HT-29 (cell line): Measurements from ENCODE around the gene SORBS2. TPM values are rescaled to one million over a fixed set of nuclear protein-coding genes. Genes with fewer than 3 reads are reported as not detected.

Experiments used
- DNase-seq: peaks from one replicate; pipeline ENCODE4 v3.0.0-alpha.2; 2015; ENCODE audit warnings: low spot score
- total RNA-seq: library from RNA; depleted of rRNA; stranded (reverse); fragments of >200 nt; shearing (Covaris generic); gene quantifications from 2 replicates; pipeline ENCODE4 v1.2.3, GENCODE V29; 2014

SORBS2 gene
- total RNA-seq, 1 experiment from 2014 or later = 3.1 TPM

DNA sequence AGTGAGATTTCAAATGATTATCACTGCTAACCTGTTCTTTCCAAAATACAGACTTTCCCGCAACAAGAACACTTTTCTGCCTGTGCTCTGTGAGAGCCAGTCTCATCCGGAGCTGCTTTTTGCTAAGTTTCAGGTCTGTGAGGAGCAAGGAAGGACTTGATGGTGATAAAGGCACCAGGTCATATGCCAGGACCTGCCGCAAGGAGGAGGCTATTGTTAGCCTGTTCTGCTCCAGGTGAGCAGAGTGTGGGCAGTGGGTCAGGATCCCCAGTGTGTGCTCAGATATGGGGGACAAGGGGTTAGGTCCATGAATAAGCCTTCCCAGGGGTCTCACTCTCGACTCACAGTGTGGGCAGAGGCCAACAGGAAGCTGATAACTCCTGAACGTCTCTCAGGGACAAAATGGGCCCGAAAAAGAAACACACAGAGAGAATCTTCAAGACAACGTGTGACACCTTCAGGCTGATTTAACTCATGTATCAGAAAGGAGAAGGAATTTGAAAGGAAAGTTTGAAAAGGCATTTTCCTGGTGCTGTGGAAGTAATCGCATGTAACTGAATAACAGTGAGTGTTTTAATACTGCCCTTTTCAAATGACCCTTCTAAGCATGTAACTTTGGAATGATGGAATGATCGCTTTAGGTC lies 219.0 kb downstream of the SORBS2 start:
- no peak for DNase-seq

DNA sequence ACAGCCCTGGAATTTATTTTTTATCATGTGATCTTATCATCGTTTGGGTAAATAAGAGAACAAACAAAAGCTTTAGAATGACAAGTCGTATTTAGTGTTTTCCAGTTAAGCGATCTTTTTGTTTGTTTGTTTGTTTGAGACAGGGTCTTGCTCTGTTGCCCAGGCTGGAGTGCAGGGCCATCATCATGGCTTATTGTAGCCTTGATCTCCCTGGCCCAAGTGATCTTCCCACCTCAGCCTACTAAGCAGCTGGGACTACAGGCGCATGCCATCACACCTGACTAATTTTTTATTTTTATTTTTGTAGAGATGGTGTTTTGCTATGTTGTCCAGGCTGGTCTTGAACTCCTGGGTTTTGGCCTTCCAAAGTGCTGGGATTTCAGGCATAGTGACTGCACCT lies 219.6 kb downstream of the SORBS2 start:
- DNase-seq = no peak

DNA sequence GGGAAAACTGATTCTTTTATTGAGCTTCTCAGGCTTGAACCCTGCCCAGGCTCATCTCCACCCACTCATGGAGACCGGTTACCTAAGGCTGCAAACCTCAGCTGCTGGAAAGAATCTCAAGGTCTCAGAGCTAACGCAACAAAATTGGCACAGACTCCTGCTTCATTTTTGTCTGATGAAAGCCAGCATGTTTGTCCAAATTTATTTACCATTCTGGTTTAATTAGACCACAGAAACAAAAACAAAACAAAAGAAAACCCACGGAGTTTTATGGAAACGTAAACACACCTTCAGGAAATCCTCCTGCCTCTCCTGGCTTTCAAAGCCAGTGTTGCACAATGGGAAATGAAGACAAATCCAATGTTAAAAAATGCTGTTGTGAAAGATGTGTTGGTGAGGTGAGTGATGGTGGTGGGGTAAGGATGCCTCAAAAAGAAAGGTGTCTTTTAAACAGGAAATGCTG lies 220.3 kb downstream of the SORBS2 start:
- no peak for DNase-seq

DNA sequence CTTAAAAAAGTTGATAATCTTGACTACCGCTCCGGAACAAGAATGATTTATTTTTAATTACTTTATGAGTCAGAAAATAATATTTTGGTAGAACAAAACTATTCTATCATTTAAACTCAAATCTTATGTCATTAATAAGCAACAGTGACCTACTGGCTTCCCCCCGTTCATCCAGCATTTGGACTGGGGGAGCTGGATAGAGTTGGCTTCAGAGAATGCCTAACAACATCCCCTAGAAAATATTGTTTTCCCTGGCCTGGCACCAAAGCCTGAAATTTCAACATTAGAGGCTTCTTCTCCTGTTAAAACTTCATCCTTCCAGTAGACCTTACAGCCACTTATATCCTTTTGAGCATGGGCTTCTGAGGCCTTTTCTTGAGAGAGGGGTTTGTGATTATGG lies 221.0 kb downstream of the SORBS2 start:
- no peak for DNase-seq

DNA sequence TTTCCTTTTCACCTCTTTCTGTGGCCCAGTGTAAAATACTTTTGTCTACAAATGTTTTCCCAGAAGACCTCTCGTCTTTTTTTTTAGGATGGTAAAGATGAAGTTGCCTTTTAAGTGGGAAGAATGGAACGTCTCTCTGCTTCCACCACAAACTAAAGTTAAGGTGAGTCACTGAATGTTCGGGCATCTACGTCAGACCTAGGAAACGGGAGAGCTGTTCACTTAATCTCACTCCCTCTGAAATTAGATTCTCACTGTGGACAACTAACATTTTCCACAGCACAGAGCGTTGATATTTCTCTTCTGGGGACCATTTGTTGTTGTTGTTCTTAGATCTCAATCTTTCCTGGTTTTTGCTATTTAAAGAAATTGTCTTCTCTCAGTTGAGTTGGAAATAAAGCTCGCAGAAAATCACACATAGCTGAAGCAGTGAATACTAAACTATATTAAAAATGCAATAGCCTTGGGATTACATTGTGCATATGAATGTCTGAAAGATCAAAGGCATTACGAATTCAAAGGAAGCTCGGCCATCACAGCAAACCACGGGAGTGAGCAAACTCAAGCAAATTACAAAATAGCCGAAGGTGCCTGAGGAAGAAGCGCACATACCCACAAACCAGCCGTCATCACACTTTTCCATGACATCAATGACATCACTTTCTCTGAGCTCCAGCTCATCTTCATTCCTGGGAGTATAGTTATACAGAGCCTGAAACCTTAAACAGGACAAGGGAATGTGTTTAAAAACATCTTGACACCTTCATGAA lies 222.7 kb downstream of the SORBS2 start:
- no peak for DNase-seq

DNA sequence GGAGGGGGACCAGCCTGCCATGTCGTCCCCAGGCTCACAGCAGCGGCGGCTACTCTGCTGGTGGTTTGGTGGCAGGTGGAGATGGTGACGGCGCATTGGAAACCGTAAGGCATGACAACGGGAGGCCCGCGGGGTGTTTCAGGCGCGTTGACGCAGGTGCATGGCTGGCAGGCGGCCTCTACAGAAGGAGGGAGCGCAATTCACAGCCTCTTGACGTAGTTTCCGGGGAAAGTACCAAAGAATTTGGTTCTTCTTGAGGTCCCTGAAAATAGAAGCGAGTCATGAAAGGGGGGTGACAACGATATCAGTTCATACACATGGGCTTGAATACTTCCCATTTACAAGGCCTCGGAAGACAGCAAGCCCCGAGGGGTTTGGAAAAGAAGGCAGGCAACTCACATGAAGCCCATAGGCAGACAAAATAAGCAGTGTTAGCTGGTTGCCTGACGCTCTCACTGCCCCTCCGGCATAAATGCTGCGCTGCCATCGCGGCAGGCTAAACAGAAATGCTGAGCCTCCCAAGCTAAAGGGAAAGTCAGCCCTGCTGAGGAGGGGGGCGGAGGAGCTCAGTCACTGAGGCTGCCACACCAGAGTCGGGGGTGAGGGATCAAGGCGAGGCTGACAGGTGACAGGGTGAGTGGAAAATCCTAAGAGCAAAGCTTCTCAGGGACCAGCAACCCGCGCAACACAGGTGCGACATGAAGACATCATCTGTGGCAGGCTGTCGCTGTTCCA lies 224.4 kb downstream of the SORBS2 start:
- no peak for DNase-seq

DNA sequence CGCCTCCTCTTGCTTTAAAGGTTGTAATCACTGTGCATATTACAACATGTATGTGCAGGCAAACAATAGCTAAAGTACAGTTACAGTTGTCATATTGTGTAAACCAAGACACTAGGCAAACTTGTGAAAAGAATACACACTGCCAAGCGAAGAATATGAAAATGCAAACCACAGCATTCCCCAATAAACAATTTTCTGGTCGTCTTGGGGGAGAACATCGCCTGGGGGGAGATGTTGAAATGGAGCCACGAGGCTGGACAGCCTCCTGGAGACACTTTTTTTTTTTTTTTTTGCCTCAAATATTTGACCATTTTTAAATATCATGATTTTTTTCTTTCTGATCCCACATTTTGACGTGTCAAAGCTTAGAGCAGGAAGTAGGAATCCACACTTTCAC lies 225.0 kb downstream of the SORBS2 start:
- DNase-seq = no peak

DNA sequence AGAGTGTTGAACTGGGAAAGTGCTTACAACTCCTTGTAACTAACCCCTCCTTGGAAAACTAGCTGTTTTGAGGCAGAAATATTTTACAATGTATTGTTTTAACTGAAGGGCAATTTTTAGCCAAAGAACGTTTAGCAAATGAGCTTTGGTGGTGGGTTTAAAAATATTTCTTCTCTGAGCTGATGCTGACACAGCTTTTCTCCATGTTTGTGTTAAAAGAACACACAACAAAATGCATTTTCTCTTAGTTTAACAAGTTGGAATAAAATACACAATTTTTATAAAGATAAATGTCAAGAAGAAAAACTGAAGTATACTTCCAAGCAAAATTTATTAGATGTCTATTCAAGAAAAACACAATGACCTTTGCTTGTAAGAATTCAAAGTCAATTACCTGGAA lies 226.8 kb downstream of the SORBS2 start:
- DNase-seq = no peak

DNA sequence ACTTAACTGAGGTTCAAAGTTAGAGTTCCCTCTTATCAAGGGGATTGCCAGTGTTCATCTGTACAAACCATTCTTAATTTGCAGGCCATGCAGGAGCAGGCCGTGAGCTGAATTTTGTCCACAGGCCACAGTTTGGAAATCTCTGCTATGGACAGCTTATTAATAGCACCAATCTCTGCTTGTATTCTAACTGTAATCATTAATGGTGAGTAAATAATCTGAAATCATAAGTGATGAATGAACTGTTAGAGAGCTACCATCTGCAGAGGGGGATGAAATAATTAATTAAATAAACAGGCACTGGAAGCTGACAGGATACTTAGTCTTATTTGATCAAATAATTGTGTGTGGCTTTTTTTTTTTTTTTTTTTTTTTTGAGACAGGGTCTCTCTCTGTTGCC lies 228.2 kb downstream of the SORBS2 start:
- DNase-seq = no peak

DNA sequence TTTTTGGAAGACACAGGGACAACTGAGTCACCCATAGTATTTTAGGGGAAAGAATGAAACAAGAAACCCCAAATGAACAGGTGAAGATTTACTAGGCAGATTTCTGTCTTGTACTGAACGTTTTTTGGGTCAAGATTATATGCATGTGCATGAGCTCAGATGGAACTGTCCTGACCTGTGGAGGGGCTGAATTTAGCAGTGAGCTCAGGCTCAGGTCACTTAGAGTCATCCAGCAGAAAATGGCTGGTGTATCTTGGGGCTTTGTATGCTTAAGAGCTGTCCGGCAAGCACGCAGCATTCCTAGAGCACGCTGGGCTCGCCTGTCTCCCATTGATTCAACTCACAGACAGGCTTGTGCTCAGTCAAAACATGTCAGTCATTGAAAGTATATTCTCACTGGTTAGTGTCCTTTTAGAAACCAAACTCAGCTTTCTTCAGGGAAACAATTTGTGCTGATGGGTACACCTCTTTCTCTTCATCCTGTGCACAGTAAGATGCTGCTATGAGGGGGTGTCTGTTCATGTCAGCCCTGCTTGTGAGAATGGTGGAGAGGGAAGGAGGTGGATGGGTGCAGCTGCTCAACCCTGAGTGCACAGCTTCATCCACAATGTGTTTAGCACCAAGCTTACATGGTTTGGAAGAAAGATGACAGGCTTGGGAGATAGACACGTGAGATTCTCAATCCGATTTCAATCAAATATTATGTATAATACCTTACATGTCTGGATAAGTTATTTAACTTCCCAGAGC lies 229.2 kb downstream of the SORBS2 start:
- DNase-seq = no peak

DNA sequence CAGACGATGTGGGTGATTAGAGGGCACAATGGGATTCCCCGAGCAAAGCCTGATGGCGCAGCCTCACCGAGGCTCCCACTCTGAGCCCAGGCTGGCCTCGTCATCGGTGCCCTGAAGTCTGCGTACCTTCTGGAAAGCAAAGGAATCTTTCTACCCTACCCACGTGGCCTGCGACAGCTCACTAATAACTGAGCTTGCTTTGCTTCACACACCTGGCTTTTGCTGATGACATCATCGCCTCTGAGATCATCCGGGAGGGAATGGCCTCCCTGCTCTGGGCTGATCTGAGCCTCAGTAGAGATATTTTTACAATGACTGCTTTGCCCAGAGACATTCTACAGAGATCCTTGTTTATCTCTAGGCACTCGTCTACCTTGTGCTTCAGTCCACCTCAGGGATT lies 231.3 kb downstream of the SORBS2 start:
- DNase-seq = no peak

DNA sequence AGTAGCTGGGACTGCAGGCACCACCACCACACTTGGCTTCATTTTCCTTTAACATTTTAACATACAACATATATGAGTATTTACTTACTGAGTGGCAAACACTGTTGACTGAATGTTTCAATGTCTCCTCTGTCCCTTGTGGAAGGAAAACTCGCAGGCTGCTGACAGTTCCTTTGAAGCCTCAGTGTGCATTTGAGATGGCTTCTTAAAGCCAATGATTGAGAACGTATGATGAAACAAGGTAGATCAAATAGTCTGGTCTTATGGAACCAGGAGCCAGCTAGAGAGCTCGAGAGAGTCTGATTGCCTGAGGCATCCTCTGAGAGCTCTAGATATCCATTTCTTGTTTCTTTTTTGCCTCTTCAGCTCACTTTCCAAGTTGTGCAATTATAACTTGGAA lies 233.7 kb downstream of the SORBS2 start:
- no peak for DNase-seq

DNA sequence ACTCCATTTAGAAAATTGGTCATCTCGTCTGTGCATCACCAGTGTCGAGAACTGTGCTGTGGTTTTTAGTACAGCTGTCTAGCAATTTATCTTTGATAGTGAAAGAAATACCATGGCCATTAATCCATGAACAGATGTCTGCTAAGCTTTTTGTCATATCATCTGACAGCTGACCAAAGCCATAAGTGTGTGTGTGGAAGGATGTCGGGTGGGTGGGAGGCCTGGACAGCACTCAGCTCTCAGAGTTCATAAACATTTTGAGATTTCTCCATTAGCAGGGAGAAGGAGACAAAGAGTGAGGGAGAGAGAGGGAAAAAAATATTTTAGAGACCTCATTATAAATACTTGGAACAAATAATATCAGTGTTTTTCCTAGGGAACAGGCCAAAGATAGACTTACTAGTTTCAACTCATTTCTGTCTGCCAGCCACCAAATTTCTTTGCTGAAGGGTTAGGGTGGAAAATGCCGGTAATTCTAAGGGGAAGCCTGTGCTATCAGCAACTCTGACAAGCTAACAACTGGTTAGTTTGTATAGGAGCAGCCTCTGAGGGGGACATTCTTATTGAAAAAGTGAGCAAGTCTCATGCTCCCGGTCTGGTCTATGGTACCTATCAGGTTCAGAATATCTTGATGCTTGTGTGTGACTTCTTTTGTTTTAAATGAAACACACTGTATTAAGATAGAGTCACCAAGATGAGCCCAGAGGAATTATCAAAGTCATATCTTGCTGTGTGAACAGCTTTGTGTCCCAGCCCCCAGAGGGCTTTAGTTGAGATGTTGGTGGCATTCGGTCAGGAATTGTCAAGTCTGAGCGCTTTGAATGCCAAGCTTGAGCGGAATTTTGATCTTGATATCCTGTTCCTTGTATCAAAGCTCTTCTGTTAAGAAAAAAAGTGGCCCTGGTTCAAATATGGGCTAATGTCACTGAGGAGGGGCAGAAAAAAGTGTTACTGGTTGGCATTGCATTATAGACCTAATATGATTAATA lies 234.7 kb downstream of the SORBS2 start:
- no peak for DNase-seq

DNA sequence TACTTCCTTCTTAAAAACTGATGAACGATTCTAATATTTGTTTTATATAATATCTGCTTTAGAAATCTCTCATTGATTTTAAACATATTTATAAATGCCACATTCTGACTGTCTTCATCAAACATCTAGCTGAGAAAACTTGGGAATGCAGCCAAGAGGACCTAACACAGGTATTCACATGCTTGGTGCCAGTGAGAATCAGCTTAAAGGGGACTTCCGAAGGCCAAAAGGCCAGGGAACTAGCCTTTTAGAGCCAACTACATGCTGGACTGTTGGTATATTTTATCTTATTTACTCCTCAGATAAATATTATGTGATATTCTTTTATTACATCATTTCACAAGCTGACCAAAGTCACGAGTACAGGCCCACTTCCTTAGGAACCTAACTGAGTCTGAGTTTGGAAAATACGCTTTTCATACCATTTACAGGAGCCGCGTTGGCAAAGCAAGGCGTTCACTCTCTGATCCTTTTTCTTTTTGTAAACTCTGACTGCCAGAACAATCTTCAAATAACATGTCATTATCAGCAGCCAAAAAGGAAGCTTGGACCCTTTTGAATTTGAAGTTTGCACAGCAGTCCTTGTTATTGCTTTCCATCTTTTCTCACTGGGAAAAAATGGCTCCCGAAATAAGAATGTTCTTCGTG lies 235.6 kb downstream of the SORBS2 start:
- DNase-seq = no peak

DNA sequence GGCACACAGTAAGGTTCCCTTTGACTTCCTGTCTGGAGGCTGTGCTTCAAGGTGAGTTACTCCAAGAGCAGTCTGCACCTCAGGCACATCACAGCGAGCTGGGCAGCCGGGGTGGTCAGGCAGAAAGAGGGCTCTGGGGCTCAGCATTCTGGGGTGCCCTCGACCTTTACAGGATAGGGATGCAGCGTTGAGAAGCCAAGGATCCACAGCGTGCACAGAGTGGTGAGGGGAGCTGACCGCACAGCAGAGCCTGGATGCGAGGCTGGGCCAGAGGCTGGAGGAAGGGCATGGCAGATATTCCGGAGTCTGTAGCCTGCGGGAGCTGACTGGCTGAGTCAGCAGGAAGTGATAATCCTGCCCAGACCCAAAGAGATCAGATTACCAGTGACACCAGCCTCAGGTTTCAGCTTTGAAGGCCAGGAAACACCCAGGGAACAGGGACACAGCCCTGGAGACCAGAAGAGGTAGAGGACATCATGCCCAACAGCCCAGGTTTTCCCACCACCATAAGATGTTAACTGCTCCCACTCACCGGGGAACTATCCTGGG lies 238.3 kb downstream of the SORBS2 start:
- no peak for DNase-seq

DNA sequence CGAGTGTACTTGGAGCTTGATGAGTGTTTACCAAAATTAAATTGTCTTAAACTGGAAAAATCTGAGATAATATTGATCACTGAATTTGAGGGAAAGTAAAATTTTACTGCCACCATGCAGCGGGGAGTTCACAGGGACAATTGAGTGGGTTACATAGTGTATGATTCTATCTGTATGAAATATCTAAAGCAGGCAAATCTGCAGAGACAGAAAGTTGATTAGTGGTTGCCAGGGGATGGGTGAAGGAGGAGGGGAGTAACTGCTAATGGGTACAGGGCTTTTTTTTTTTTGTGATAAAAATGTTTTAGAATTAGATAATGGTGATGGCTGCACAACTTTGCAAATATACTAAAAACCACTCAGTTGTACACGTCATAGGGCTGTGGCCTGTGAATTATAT lies 241.3 kb downstream of the SORBS2 start:
- no peak for DNase-seq

DNA sequence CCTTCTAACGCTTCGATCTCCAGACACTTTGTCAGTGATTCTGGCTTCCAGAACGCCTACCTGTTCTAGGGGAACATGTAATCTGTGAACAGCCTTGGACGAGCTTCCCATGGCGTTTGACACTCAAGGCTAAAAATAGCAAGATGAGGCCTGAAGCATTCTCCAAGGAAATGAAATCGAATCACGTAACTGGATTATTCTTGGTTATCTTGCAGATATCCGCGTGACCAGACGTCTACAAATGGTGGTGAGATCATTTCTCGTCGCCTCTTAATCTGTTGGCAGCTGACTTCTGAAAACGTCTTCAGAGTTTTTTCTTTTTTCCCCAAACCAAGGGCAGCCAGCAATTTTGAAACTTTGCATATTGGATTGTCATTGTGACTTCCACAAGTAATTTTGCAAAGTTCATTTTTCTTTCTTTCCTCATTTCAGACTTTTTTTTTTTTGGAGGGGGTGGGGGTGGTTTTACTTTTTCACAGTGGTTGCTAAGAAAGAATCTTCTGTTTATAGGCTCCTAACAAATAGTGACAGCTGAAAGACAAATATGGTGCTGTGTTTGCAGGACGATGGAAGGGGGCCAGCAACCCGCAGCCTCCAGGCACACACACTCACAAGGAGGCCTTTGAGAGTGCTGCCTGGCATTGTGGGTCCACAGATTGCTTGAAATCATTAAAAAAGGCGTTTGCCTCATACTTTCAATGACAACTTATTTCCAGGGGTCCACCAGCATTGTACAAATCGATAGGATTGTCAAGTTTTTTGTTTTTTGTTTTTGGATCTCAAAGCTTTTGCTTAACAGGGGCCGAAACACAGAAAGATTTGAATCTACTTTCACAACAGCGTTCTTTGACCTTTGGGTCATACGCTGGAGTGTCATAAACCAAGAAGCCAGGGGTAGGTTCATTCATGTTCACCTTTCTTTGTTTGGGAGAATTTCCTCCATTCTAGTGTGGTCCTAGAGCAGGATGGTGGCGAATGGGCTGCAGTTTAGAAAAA lies 244.3 kb downstream of the SORBS2 start:
- no peak for DNase-seq

DNA sequence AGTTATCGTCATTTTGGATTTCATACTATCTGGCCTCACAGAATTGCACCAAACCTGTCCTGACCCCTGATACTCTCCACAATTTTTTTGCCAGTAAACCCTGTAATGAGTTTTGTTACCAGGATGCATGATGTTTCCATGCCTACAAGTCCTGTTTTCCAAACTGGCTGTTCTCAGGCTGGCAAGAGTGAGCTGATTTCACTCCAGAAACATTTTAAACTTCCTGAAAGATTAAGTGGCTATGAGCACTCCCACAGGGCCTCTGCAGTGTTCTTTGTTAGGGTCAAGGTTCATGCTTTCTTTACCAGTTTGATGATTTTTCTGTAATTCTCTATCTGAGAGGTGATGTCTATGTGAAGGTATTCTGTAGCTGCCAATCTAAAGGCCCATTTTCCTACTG lies 245.0 kb downstream of the SORBS2 start:
- DNase-seq = no peak

DNA sequence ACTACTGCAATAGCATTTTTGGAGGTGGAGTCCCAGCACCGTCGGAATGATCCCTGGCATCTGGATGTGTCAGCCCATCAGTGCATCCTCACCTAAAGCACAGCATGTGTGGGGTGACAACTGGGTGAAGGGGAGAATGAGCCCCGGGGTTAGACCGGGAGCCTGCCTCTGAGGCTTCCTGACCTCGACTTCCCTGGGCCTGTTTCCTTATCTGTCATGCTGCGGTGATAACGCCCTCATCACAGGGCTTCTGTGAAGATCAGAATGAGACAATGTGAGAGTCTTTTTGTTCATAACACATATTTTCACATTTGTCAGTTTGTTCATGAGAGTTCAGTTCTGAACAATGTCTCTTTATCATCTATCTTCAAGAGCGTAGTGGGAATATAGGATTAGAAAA lies 245.6 kb downstream of the SORBS2 start:
- no peak for DNase-seq
